ENCODE data around the gene PGGT1B.

PGGT1B gene

GRCh38 chr5:115190388-115190787 lies 72.3 kb downstream of the PGGT1B start:
- no peak for TF ChIP-seq EZH2phosphoT487 (IDR thresholded peaks at IDR 0.05; ENCODE audit: low read depth)
- TF ChIP-seq CTCF (IDR thresholded peaks at IDR 0.05; ENCODE audit: low read depth, low read length) = no peak
- H3K27ac ChIP-seq (ENCODE audit: low read length) = no peak overlapping the region
- H3K9ac ChIP-seq (ENCODE audit: low read length) = no peak overlapping the region

GRCh38 chr5:115189866-115190265 lies 72.8 kb downstream of the PGGT1B start:
- no peaks in the 10 kb centered on the region for H3K79me2 ChIP-seq (ENCODE audit: low read length)
- H3K27me3 ChIP-seq (ENCODE audit: low read depth, low read length) = no peaks in the 10 kb centered on the region
- TF ChIP-seq CTCF (IDR thresholded peaks at IDR 0.05; ENCODE audit: low read depth, low read length) = no peak
- no peak for TF ChIP-seq EZH2phosphoT487 (IDR thresholded peaks at IDR 0.05; ENCODE audit: low read depth)
- H2AFZ ChIP-seq (ENCODE audit: low read depth, low read length) = no peak overlapping the region
- H3K4me2 ChIP-seq (ENCODE audit: low read length) = no peak overlapping the region
- no peaks in the 10 kb centered on the region for H3K4me1 ChIP-seq (ENCODE audit: low read length)
- H4K20me1 ChIP-seq (ENCODE audit: insufficient read depth, low read length) = no peaks in the 10 kb centered on the region
- no peaks in the 10 kb centered on the region for H3K9me3 ChIP-seq (ENCODE audit: insufficient read depth, low read length)
- H3K27ac ChIP-seq (ENCODE audit: low read length) = no peak overlapping the region
- H3K4me3 ChIP-seq (ENCODE audit: low read length) = no peak overlapping the region
- H3K36me3 ChIP-seq (replicated peaks; ENCODE audit: low read depth, low read length) = no peaks in the 10 kb centered on the region
- H3K9ac ChIP-seq (ENCODE audit: low read length) = no peak overlapping the region

More at GRCh38 chr5:115190388-115190787, 72.3 kb downstream of the PGGT1B start:
- Histone ChIP-seq H4K20me1 (ENCODE audit: insufficient read depth, low read length) (no peaks in the 10 kb centered on the region), H3K4me2 (ENCODE audit: low read length) (no peak overlapping the region), H2AFZ (ENCODE audit: low read depth, low read length) (no peak overlapping the region), H3K4me1 (ENCODE audit: low read length) (no peaks in the 10 kb centered on the region), H3K79me2 (ENCODE audit: low read length) (no peaks in the 10 kb centered on the region), H3K9me3 (ENCODE audit: insufficient read depth, low read length) (no peaks in the 10 kb centered on the region), H3K36me3 (replicated peaks; ENCODE audit: low read depth, low read length) (no peaks in the 10 kb centered on the region), H3K27me3 (ENCODE audit: low read depth, low read length) (no peaks in the 10 kb centered on the region), H3K4me3 (ENCODE audit: low read length) (no peak overlapping the region)

- no peak for TF ChIP-seq EZH2phosphoT487 (IDR thresholded peaks at IDR 0.05; ENCODE audit: low read depth)
- TF ChIP-seq CTCF (IDR thresholded peaks at IDR 0.05; ENCODE audit: low read depth, low read length) = no peak
- no peaks in the 10 kb centered on the region for H3K9me3 ChIP-seq (ENCODE audit: insufficient read depth, low read length)
- H2AFZ ChIP-seq (ENCODE audit: low read depth, low read length) = no peak overlapping the region
- peaks cover 13% of the 10 kb centered on the region for H3K4me1 ChIP-seq (ENCODE audit: low read length)
- no peaks in the 10 kb centered on the region for H3K79me2 ChIP-seq (ENCODE audit: low read length)
- H3K27me3 ChIP-seq (ENCODE audit: low read depth, low read length) = no peaks in the 10 kb centered on the region
- H3K4me2 ChIP-seq (ENCODE audit: low read length) = no peak overlapping the region
- no peak overlapping the region for H3K27ac ChIP-seq (ENCODE audit: low read length)
- H3K36me3 ChIP-seq (replicated peaks; ENCODE audit: low read depth, low read length) = no peaks in the 10 kb centered on the region
- no peak overlapping the region for H3K9ac ChIP-seq (ENCODE audit: low read length)
- no peaks in the 10 kb centered on the region for H4K20me1 ChIP-seq (ENCODE audit: insufficient read depth, low read length)
- H3K4me3 ChIP-seq (ENCODE audit: low read length) = no peak overlapping the region
Observed at GRCh38 chr5:115186794-115187193, 75.9 kb downstream of the PGGT1B start.

GRCh38 chr5:115184770-115185169 lies 77.9 kb downstream of the PGGT1B start:
- no peaks in the 10 kb centered on the region for H3K9me3 ChIP-seq (ENCODE audit: insufficient read depth, low read length)
- H3K27me3 ChIP-seq (ENCODE audit: low read depth, low read length) = no peaks in the 10 kb centered on the region
- H3K4me1 ChIP-seq (ENCODE audit: low read length) = peaks cover 24% of the 10 kb centered on the region
- H3K36me3 ChIP-seq (replicated peaks; ENCODE audit: low read depth, low read length) = no peaks in the 10 kb centered on the region
- no peaks in the 10 kb centered on the region for H4K20me1 ChIP-seq (ENCODE audit: insufficient read depth, low read length)
- no peak overlapping the region for H3K4me3 ChIP-seq (ENCODE audit: low read length)
- no peaks in the 10 kb centered on the region for H3K79me2 ChIP-seq (ENCODE audit: low read length)
- no peak overlapping the region for H3K9ac ChIP-seq (ENCODE audit: low read length)
- H3K27ac ChIP-seq (ENCODE audit: low read length) = no peak overlapping the region
- H2AFZ ChIP-seq (ENCODE audit: low read depth, low read length) = no peak overlapping the region
- H3K4me2 ChIP-seq (ENCODE audit: low read length) = no peak overlapping the region
- TF ChIP-seq CTCF (IDR thresholded peaks at IDR 0.05; ENCODE audit: low read depth, low read length) (no peak), EZH2phosphoT487 (IDR thresholded peaks at IDR 0.05; ENCODE audit: low read depth) (no peak)

Measured in OCI-LY3 (cell line).